HG02840 (cell line): ENCODE data around the gene OR8D2.

Source experiments
- ATAC-seq: cut with Tn5 transposase; IDR thresholded peaks from one replicate; pipeline ENCODE4 v1.9.1; 2021; ENCODE audit warnings: mild to moderate bottlenecking, moderate library complexity, moderate number of reproducible peaks; ENCODE audit not compliant: unreplicated experiment, low FRiP score

OR8D2 gene

GRCh38 chr11:124320097-124320496, at the start of gene OR8D2:
Gene OR8D2, minus strand, starts transcription at chr11:124320197. Its CDS starts 0 bp downstream, at chr11:124320197.
- no peak for ATAC-seq

- no peak for ATAC-seq
Measured at GRCh38 chr11:124359566-124359965, 39.6 kb upstream of the OR8D2 start.

GRCh38 chr11:124346311-124346955, 26.4 kb upstream of the OR8D2 start:
- ATAC-seq, result no peak

GRCh38 chr11:124344346-124344745, 24.3 kb upstream of the OR8D2 start:
- no peak for ATAC-seq

- no peak for ATAC-seq
Measured at GRCh38 chr11:124340142-124340447, 20.1 kb upstream of the OR8D2 start.

- no peak for ATAC-seq
Measured at GRCh38 chr11:124339396-124340141, 19.6 kb upstream of the OR8D2 start.

GRCh38 chr11:124331873-124332272, 11.9 kb upstream of the OR8D2 start:
- ATAC-seq, result no peak

- peak; percentile 93 for ATAC-seq
Measured at GRCh38 chr11:124329787-124330478, 9.9 kb upstream of the OR8D2 start.

- no peak for ATAC-seq
Measured at GRCh38 chr11:124327775-124328174, 7.8 kb upstream of the OR8D2 start.

GRCh38 chr11:124322356-124322755, 2.4 kb upstream of the OR8D2 start:
- no peak for ATAC-seq

GRCh38 chr11:124315052-124315451, 4.9 kb downstream of the OR8D2 start:
- ATAC-seq, result no peak

- no peak for ATAC-seq
Measured at GRCh38 chr11:124313849-124314248, 6.1 kb downstream of the OR8D2 start, which contains the start of gene OR8D1. Gene OR8D1, minus strand, starts transcription at chr11:124313949. Its CDS starts 3,183 bp downstream, at chr11:124310766.

- ATAC-seq, result no peak
Measured at GRCh38 chr11:124313131-124313530, 6.9 kb downstream of the OR8D2 start.

- ATAC-seq, result no peak
Measured at GRCh38 chr11:124311670-124312069, 8.3 kb downstream of the OR8D2 start.

- ATAC-seq, result no peak
Measured at GRCh38 chr11:124311269-124311668, 8.7 kb downstream of the OR8D2 start.

GRCh38 chr11:124310721-124311120, 9.3 kb downstream of the OR8D2 start:
- ATAC-seq, result no peak

GRCh38 chr11:124307093-124307492, 12.9 kb downstream of the OR8D2 start:
- no peak for ATAC-seq

- ATAC-seq, result no peak
Measured at GRCh38 chr11:124302347-124303125, 17.5 kb downstream of the OR8D2 start.

- no peak for ATAC-seq
Measured at GRCh38 chr11:124301548-124301947, 18.4 kb downstream of the OR8D2 start.

- ATAC-seq, result no peak
Measured at GRCh38 chr11:124297921-124298320, 22.1 kb downstream of the OR8D2 start.

- no peak for ATAC-seq
Measured at GRCh38 chr11:124296016-124296415, 24.0 kb downstream of the OR8D2 start.
